Cardiac fibroblast (primary cell): ENCODE measurements around the gene CLDN15.

ENCODE experiments used
- DNase-seq, 2 donors: peaks; one replicate each; pipeline versions ENCODE4 v3.0.0 to v3.0.0-alpha.2; 2010; ENCODE audit warnings: low read depth in 2 of 2
- H3K4me3 ChIP-seq, 2 donors: replicated peaks in 1 of 2; 1 replicate in 1 of 2; 2 replicates in 1 of 2; pipeline ENCODE4 v1.5.1; 2011; ENCODE audit warnings: low read depth in 2 of 2, low read length in 2 of 2, mild to moderate bottlenecking in 2 of 2, moderate library complexity in 1 of 2
- CTCF ChIP-seq: IDR thresholded peaks from one replicate; pipeline ENCODE4 v1.5.1; 2011; ENCODE audit warnings: low read depth, mild to moderate bottlenecking, low read length, inconsistent platforms

The CLDN15 gene

GRCh38 chr7:101189109-101189508 lies 48.5 kb downstream of the CLDN15 start:
- no peak for TF ChIP-seq CTCF

GRCh38 chr7:101186844-101187428 lies 50.7 kb downstream of the CLDN15 start:
- TF ChIP-seq CTCF = no peak
- no peak overlapping the region for H3K4me3 ChIP-seq
- no peak for DNase-seq

More at GRCh38 chr7:101189109-101189508, 48.5 kb downstream of the CLDN15 start:
- no peak for DNase-seq
- no peak overlapping the region for H3K4me3 ChIP-seq

- no peak for TF ChIP-seq CTCF
- no peak for DNase-seq
- no peak overlapping the region for H3K4me3 ChIP-seq
Measured at GRCh38 chr7:101186194-101186593, 51.4 kb downstream of the CLDN15 start.

- H3K4me3 ChIP-seq = no peak overlapping the region
- DNase-seq = peak in 1 of 2 donors; percentile 31
- TF ChIP-seq CTCF = no peak
Measured at GRCh38 chr7:101185258-101185839, 52.3 kb downstream of the CLDN15 start.
